ENCODE measurements around the gene HAPLN2.

HAPLN2 gene

DNA sequence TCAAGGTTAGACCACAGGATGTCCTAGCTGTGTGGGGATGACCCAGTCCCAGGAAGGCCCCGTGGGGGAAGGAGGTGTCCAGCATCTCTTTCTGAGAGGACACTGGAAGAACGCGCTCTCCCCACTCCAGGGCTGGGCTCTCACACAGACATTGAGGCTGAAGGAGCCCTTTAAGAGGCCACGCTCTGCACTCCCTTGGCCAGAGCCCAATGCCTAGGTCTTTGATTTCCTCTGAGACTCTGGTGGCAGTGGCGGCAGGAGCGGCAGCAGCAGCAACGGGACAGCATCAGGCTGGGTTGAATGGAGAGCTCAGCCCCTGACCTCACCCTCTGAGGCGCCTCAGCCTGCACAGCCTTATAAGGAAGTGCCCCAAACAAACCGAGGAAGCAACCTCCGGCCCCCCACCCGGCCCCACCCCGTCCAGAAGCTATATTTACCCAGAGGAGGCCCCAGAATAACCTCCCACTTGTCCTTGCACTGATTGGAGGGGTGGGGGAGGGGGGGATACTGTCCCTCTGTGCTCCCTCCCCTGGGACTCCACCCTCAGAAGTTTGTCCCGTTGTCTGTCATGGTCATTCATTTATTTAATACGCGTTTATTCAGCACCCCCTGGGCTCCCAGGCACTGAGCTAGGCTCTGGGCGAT is 45.7 kb downstream of the HAPLN2 start:
- DNase-seq = no peak

- DNase-seq = no peak
Observed at GRCh38 chr1:156665539-156665938, 46.3 kb downstream of the HAPLN2 start.

DNA sequence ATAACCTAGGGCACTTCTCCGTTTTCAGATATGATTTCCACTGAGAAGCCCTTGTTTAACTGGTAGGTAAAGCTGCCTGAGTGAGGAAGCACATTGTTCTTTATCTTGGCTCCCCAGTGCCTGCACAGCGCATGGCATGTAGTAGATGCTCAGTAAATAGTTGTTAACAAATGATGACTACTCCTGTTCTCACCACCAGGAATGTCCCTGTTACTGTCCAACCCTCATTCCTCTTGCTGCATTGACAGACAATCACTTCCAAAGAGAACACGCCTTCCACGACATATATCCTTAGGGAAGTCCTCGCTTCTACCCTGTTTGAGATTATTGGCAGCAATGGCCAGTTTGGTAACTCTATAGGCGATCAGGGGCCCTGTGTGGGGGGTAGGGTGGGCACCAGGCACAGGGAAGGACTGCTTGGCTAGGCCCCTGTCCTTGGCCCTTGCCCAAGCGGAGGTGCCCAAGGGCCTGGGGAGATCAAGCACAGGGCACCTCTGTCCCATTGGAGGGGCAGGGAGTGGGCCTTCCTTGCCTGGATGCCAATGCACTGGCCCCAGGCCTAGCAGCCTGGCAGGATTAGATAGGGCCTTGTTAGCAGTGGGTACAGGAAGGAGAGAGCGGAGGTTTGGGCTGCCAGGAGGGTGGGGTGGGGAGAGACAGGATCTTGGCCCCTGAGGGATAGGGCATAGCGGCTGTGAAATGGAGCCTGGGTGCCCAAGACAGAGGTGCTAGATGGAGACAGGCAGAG is 47.8 kb downstream of the HAPLN2 start:
- no peak for DNase-seq

DNA sequence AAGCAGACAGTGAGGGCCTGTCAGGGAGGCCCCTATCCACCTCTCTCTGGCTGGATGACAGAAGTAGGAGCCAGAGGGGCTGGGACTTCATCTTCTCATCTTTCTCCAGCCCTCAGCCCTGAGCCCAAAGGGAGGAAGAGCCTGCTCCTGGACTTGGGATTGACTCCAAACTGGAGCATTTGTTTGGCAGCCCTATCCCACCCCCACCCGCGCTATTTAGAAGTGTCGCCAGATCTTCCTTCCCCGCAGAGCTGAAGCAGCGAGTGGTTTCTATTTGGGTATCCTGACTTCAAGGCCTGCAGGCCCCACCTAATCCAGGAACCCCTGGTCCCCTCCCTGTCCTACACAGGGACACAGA is 48.4 kb downstream of the HAPLN2 start:
- DNase-seq = no peak

DNA sequence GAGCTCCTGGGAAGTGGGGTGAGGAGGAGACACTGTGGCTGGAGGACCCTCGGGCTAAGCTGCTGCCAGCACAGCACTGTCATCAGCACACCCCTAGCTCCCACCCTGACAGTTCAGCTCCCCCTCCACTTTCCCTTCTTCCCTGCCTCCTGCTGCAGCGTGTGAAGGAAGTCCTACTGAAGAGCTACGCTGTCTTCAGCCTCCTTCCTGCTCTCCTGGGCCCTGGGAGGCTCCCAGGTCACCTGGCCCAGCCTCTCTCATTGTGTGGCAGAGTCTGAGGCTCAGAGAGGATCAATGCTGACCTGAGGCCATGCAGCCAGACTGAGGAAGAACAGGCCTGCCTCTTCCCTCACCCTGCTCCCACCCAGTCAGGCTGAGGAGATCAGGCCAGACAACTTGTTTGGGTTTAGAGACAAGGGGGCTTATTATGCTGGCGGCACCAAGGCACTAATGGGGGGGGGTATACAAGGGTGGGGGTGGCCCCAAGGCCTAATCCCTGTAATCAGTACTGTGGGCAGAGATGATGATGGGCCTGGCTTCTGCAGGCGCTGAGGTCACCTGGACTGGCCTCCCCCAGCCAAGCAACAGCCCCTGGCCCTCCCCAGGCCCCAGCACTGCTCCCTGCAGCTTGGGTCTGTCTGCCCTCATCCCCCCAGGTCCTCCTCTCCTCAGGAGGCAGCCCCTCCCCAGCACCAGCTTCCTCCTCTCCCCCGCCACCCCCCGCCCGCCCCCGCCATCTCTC is 48.9 kb downstream of the HAPLN2 start:
- no peak for DNase-seq

GRCh38 chr1:156668801-156669637 is 49.8 kb downstream of the HAPLN2 start:
- DNase-seq = no peak

DNA sequence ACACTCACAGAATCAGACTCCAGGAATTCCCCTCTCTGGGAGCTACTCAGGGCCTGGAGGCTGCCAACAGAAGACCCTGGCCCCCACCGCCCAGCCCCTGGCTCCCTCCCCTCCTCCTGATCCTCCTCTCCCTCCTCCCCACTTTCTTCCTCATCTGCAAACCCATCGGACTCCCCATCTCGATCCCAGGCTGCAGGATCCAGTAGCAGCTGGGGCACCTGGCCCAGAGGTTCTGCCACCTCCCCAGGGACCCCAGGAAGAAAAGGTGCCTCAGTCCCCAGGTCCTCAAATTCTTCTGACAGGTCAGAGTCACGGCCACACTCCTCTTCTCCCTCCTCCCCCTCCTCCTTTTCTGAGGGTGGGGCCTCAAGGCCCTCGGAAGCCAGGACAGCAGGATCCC is 50.6 kb downstream of the HAPLN2 start:
- DNase-seq = no peak

- DNase-seq = no peak
Observed at GRCh38 chr1:156670359-156670758, 51.1 kb downstream of the HAPLN2 start.

DNA sequence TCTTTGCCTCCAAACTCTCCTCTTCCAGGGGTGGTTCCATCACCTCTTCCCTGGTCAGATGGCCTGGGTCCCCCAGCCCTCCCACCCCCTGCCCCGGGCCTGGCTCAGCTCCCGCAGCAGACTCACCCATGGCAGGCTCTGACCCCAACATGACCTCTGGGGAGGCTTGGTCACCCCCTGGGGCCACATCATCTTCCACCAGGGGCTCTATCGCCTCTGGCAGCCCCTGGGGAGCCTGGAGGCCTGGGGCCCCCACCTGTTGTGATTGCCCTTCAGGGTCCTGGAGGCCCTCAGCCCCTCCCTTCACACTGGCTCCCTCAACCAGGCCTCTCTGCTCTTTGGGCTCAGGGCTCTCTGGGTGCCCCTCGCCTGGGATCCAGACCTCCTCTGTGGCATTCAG is 51.6 kb downstream of the HAPLN2 start:
- no peak for DNase-seq

- DNase-seq = no peak
Observed at GRCh38 chr1:156671804-156672203, 52.6 kb downstream of the HAPLN2 start.

GRCh38 chr1:156673387-156674121 is 54.3 kb downstream of the HAPLN2 start:
- peak; percentile 48 for DNase-seq
